Testis (tissue), 3 donors: Measurements from ENCODE around the gene NTN4. TPM values are rescaled to one million over a fixed set of nuclear protein-coding genes. Genes with fewer than 3 reads are reported as not detected.
"Not testable (repeated sequence)": the region's sequence is repeated elsewhere in the genome, so short reads cannot be mapped to it uniquely, and the experiment has no call there.

Experiments used
- DNase-seq: peaks from one replicate; pipeline ENCODE4 v3.0.0-alpha.2; 2019
- H3K27ac ChIP-seq, 2 donors: fragments of 200-600 bp; sonication (generic); one replicate each; pipeline ENCODE4 v1.5.1; 2019
- H3K27me3 ChIP-seq: fragments of 200-600 bp; sonication (generic); one replicate; pipeline ENCODE4 v1.5.1; 2019
- H3K36me3 ChIP-seq: fragments of 200-600 bp; sonication (generic); one replicate; pipeline ENCODE4 v1.5.1; 2017; ENCODE audit warnings: low read depth; ENCODE audit errors: missing control alignments
- H3K4me1 ChIP-seq: fragments of 200-600 bp; sonication (generic); one replicate; pipeline ENCODE4 v1.5.1; 2019
- H3K4me3 ChIP-seq, 2 donors: fragments of 200-600 bp; sonication (generic); one replicate each; pipeline ENCODE4 v1.5.1; 2017 to 2019
- H3K9me3 ChIP-seq: fragments of 200-600 bp; sonication (generic); one replicate; pipeline ENCODE4 v1.5.1; 2017
- CTCF ChIP-seq, 3 experiments: fragments of 450-650 bp in 2 of 3; fragments of 200-600 bp in 1 of 3; sonication (generic) in 1 of 3; IDR thresholded peaks; one replicate each; pipeline ENCODE4 v1.5.1; 2016 to 2019; ENCODE audit warnings: antibody characterized with exemption in 3 of 3, mild to moderate bottlenecking in 2 of 3, moderate library complexity in 1 of 3
- POLR2A ChIP-seq: fragments of 450-650 bp; IDR thresholded peaks from one replicate; pipeline ENCODE4 v1.6.1; 2017; ENCODE audit warnings: antibody characterized with exemption, mild to moderate bottlenecking, moderate library complexity
- WGBS, 2 donors: methylation state at CpG; one replicate each; pipeline ENCODE4 v1.1.5; 2018; 5-methylcytosine and 5-hydroxymethylcytosine counted together
- intact Hi-C: fragments of 100-400 bp; cut with DNase I; formaldehyde crosslinking; loops from one replicate; pipeline ENCODE4 v1.15.1; 2023; ENCODE audit warnings: low total_unique reads
- polyA plus RNA-seq: library from polyadenylated mRNA; stranded (reverse); fragments of 350-450 nt; fragmentation: Illumina TruSeq; extraction: RNeasy Lipid Tissue Mini Kit (QIAGEN cat#74804); gene quantifications from one replicate; pipeline ENCODE4 v1.2.3, GENCODE V29; 2014; ENCODE audit warnings: low read depth, low replicate concordance; ENCODE audit not compliant: insufficient read depth
- total RNA-seq, 2 donors: library from RNA; depleted of rRNA; stranded (reverse); fragments of >200 nt; gene quantifications; one replicate each; pipeline ENCODE4 v1.2.3, GENCODE V29; 2016

The NTN4 gene
- total and polyA plus RNA-seq, 3 donors from 2014 or later: 15.9 to 84.9 (median 43.8) TPM

- peak; percentile 53 for DNase-seq
- Histone ChIP-seq H3K36me3 (no peaks in the 10 kb centered on the region), H3K27ac (no peak overlapping the region), H3K27me3 (no peaks in the 10 kb centered on the region), H3K4me1 (peaks cover 3% of the 10 kb centered on the region), H3K9me3 (no peaks in the 10 kb centered on the region), H3K4me3 (no peak overlapping the region)
- intact Hi-C loops: no loop called here
- 3 to 13% methylated on average over 1 of the region's 1 CpG for WGBS, 2 donors
- TF ChIP-seq POLR2A (no peak), CTCF (IDR thresholded peaks at IDR 0.05) (peak; percentile 45 to 48 (median 47))
Measured at GRCh38 chr12:95820096-95820703, 29.6 kb upstream of the NTN4 start.

GRCh38 chr12:95815632-95816212 lies 25.2 kb upstream of the NTN4 start:
- no peaks in the 10 kb centered on the region for H3K36me3 ChIP-seq
- intact Hi-C loops: no loop called here
- WGBS, 2 donors: 57 to 60% methylated on average over 5 of the region's 5 CpGs
- DNase-seq: no peak
- no peak overlapping the region for H3K27ac ChIP-seq
- H3K9me3 ChIP-seq: no peaks in the 10 kb centered on the region
- TF ChIP-seq CTCF (IDR thresholded peaks at IDR 0.05) (peak; percentile 60 to 64 (median 64)), POLR2A (no peak)
- peaks cover 5% of the 10 kb centered on the region for H3K4me1 ChIP-seq
- H3K4me3 ChIP-seq: no peak overlapping the region
- no peaks in the 10 kb centered on the region for H3K27me3 ChIP-seq

GRCh38 chr12:95812155-95812554 lies 21.6 kb upstream of the NTN4 start:
- DNase-seq, H3K36me3 ChIP-seq, H3K4me1 ChIP-seq, H3K4me3 ChIP-seq, H3K27me3 ChIP-seq, H3K27ac ChIP-seq, H3K9me3 ChIP-seq, intact Hi-C loops: not testable (repeated sequence)
- WGBS, 2 donors: 93 to 94% methylated on average over 4 of the region's 4 CpGs

GRCh38 chr12:95810411-95810810 lies 19.8 kb upstream of the NTN4 start:
- TF ChIP-seq POLR2A: no peak
- no peak for TF ChIP-seq CTCF (IDR thresholded peaks at IDR 0.05)
- Histone ChIP-seq H3K27ac (no peak overlapping the region), H3K4me3 (no peak overlapping the region), H3K36me3 (no peaks in the 10 kb centered on the region), H3K9me3 (no peaks in the 10 kb centered on the region), H3K4me1 (peaks cover 3% of the 10 kb centered on the region), H3K27me3 (no peaks in the 10 kb centered on the region)
- WGBS, 2 donors: 86 to 96% methylated on average over 2 of the region's 2 CpGs
- DNase-seq: no peak
- intact Hi-C loops: no loop called here

- H3K27me3 ChIP-seq: no peaks in the 10 kb centered on the region
- intact Hi-C loops: no loop called here
- H3K4me3 ChIP-seq: no peak overlapping the region
- H3K36me3 ChIP-seq: no peaks in the 10 kb centered on the region
- no peak for DNase-seq
- 91 to 97% methylated on average over 7 of the region's 7 CpGs for WGBS, 2 donors
- H3K4me1 ChIP-seq: no peaks in the 10 kb centered on the region
- H3K27ac ChIP-seq: no peak overlapping the region
- H3K9me3 ChIP-seq: no peaks in the 10 kb centered on the region
- TF ChIP-seq POLR2A (no peak), CTCF (IDR thresholded peaks at IDR 0.05) (no peak)
Measured at GRCh38 chr12:95809000-95809680, 18.6 kb upstream of the NTN4 start.
